Neutrophil (primary cell): ENCODE measurements around the gene MYL4.
"Not testable (repeated sequence)": the region's sequence is repeated elsewhere in the genome, so short reads cannot be mapped to it uniquely, and the experiment has no call there.

ENCODE experiments used
- H3K27ac ChIP-seq: fragments of 200-600 bp; sonication (generic); 2 replicates; pipeline ENCODE4 v1.5.1; 2016; ENCODE audit warnings: mild to moderate bottlenecking, moderate library complexity
- H3K27me3 ChIP-seq: fragments of 200-600 bp; sonication (generic); 2 replicates; pipeline ENCODE4 v1.6.0; 2016; ENCODE audit warnings: mild to moderate bottlenecking
- H3K36me3 ChIP-seq: fragments of 200-600 bp; sonication (generic); 2 replicates; pipeline ENCODE4 v1.5.1; 2017
- H3K4me1 ChIP-seq, 2 experiments: fragments of 200-600 bp in 1 of 2; sonication (generic) in 1 of 2; 1 replicate in 1 of 2; 2 replicates in 1 of 2; pipeline versions ENCODE4 v1.5.1 to v1.6.1; 2013 to 2016; ENCODE audit warnings: low read depth in 1 of 2, low read length in 1 of 2, mild to moderate bottlenecking in 1 of 2, moderate library complexity in 1 of 2; ENCODE audit not compliant: control insufficient read depth in 1 of 2, insufficient read depth in 1 of 2
- H3K4me3 ChIP-seq, 2 experiments: fragments of 200-600 bp in 1 of 2; sonication (generic) in 1 of 2; 1 replicate in 1 of 2; 2 replicates in 1 of 2; pipeline ENCODE4 v1.5.1; 2013 to 2016; ENCODE audit warnings: low read depth in 1 of 2, low read length in 1 of 2, mild to moderate bottlenecking in 1 of 2, moderate library complexity in 1 of 2
- H3K9me3 ChIP-seq: fragments of 200-600 bp; sonication (generic); 2 replicates; pipeline ENCODE4 v1.5.1; 2016
- TF ChIP-seq, protein P1 (sequence below): fragments of 200-600 bp; sonication (generic); IDR thresholded peaks from 2 replicates; pipeline ENCODE4 v1.5.1; 2016; ENCODE audit warnings: antibody characterized with exemption

MYL4 gene

DNA sequence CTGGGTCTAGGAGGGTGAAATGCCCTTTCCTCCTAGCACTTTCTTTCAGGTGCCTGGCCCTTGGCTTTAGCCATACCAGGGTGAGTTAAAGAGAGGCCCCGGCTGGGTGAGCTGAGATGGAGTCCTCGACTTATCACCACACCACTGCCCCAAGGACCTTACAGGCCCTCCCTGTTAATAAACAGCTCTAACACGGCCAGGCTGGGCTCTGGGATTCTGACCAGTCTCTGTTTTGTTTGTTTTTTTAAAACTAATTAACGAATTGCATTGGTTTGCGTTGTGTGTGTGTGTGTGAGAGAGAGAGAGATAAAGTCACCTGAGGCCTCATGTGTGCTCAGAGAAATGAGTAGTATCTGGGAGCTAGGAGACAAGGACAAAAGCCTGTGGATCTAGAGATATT, 14.3 kb downstream of the MYL4 start:
- TF ChIP-seq, protein P1, sequence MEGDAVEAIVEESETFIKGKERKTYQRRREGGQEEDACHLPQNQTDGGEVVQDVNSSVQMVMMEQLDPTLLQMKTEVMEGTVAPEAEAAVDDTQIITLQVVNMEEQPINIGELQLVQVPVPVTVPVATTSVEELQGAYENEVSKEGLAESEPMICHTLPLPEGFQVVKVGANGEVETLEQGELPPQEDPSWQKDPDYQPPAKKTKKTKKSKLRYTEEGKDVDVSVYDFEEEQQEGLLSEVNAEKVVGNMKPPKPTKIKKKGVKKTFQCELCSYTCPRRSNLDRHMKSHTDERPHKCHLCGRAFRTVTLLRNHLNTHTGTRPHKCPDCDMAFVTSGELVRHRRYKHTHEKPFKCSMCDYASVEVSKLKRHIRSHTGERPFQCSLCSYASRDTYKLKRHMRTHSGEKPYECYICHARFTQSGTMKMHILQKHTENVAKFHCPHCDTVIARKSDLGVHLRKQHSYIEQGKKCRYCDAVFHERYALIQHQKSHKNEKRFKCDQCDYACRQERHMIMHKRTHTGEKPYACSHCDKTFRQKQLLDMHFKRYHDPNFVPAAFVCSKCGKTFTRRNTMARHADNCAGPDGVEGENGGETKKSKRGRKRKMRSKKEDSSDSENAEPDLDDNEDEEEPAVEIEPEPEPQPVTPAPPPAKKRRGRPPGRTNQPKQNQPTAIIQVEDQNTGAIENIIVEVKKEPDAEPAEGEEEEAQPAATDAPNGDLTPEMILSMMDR = no peak
- H3K27ac ChIP-seq = no peak overlapping the region
- no peaks in the 10 kb centered on the region for H3K4me1 ChIP-seq

DNA sequence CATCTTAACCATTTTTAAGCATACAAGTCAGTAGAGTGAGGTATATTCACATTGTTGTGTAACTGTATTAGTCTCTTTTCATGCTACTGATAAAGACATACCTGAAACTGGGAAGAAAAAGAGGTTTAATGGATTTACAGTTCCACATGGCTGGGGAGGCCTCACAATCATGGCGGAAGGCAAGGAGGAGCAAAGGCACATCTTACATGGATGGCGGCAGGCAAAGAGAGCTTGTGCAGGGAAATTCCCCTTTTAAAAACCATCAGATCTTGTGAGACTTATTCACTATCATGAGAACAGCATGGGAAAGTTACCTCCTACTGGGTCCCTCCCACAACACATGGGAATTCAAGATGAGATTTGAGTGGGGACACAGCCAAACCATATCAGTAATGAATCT, 14.9 kb downstream of the MYL4 start:
- H3K4me1 ChIP-seq, H3K27ac ChIP-seq, H3K9me3 ChIP-seq, H3K4me3 ChIP-seq, H3K36me3 ChIP-seq: not testable (repeated sequence)
- peaks cover 34% of the 10 kb centered on the region for H3K27me3 ChIP-seq

More for the DNA sequence above, 14.3 kb downstream of the MYL4 start:
- no peak overlapping the region for H3K4me3 ChIP-seq
- H3K36me3 ChIP-seq = no peaks in the 10 kb centered on the region
- H3K9me3 ChIP-seq = no peaks in the 10 kb centered on the region
- H3K27me3 ChIP-seq = peaks cover 40% of the 10 kb centered on the region

DNA sequence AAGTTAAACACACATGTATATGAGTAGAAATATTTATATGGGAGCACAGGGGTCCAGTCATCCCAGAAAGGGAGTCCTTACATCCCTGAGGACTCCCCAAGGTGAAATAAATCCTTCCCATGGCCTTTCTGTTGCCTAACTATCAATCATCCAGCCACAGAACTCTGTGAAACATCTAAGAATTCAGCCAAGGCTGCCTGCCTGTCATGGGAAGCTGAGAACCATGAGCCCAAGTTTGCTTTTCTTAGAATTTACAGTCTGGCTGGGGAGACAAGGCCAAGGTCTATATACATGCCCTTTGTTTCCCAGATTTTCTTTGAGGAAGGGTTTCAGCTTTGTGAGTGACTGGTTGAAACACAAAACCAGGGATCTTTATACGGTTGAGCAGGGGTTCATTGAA, 15.8 kb downstream of the MYL4 start:
- Histone ChIP-seq H3K4me1 (peaks cover 3 to 5% of the 10 kb centered on the region in 2 experiments), H3K27me3 (peaks cover 31% of the 10 kb centered on the region), H3K9me3 (no peaks in the 10 kb centered on the region), H3K4me3 (no peak overlapping the region), H3K27ac (no peak overlapping the region), H3K36me3 (no peaks in the 10 kb centered on the region)
- TF ChIP-seq, protein P1 = no peak

DNA sequence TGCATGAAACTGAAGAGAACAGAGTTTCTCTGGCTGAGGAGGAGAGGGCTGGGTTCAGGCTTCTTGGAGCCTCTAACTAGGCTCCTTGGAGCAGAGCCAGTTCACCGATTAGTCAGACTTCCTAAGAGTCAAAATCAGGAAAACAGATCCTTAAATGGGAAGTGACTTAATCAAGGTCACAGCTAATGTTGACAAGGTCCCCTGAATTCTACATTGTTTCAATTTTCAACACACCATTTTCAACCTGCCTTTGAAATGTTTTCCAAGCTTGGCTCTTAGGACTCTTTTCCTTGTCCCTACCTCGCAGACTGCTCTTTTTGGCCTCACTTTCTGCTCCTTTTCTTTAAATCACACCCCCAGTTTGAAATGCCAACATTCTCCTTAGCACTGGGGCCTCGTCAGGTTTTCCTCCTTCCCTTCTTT, 16.3 kb downstream of the MYL4 start:
- peaks cover 6 to 9% of the 10 kb centered on the region in 2 experiments for H3K4me1 ChIP-seq
- no peak overlapping the region for H3K4me3 ChIP-seq
- H3K27me3 ChIP-seq = peaks cover 31% of the 10 kb centered on the region
- no peaks in the 10 kb centered on the region for H3K9me3 ChIP-seq
- H3K27ac ChIP-seq = no peak overlapping the region
- H3K36me3 ChIP-seq = no peaks in the 10 kb centered on the region
- TF ChIP-seq, protein P1 = no peak

DNA sequence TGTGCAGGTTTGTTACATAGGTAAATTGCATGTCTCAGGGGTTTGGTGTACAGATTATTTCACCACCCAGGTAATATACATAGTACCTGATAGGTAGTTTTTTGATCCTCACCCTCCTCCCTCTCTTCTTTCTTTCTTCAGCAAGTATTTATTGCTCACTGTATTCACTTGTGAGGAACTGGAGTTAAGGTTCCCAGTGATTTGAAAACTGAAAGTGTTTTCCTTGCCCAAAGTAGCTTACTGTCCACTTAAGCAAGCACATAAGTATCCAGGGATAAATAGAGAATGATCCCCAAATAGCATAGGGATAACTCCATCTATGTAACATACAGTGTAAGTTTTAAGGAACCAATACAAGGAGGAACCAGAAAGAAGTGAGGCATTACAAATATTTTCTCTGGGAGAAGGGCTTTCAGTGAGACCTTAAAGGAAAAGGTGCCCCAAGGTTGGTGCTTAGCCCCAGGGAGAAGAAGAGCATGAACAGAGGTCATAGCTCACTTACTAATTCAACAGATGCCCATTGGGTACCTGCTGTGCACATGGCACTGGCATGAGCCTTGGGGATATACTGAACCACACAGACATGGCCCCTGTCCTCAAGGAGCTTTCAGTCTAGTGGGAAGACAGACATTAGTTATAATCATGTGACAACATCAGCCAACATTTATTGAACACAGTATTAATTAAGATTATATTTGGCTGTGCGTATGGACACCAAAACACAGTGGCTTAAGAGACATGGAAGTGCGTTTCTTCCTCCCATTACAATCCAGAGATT, 17.0 kb downstream of the MYL4 start:
- Histone ChIP-seq H3K27me3 (peaks cover 29% of the 10 kb centered on the region), H3K4me3 (no peak overlapping the region), H3K9me3 (no peaks in the 10 kb centered on the region), H3K4me1 (peaks cover 6 to 9% of the 10 kb centered on the region in 2 experiments), H3K27ac (no peak overlapping the region), H3K36me3 (no peaks in the 10 kb centered on the region)
- TF ChIP-seq, protein P1 = no peak

DNA sequence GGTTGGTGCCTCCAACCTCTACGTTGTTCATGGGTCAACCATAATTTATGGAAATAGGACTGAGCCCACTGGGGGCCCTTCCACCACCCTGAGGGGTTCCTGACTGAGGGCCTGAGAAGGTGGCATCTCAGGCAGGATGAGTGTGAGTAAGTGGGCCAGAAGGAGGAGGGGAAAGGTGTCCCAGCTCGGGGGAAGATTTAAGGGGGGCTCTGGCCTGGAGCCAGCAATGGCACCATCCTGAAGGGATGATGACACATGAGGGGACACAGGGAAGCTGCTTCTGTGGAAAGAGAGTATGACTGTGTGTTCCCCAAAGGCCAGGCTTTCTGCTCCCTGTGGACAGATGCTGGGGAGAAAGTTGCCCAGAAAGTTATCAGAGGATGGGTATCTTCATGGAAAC, 18.7 kb downstream of the MYL4 start:
- H3K27ac ChIP-seq = no peak overlapping the region
- H3K4me3 ChIP-seq = no peak overlapping the region
- H3K36me3 ChIP-seq = no peaks in the 10 kb centered on the region
- H3K27me3 ChIP-seq = peaks cover 16% of the 10 kb centered on the region
- TF ChIP-seq, protein P1 = no peak
- H3K4me1 ChIP-seq = peaks cover 6 to 9% of the 10 kb centered on the region in 2 experiments
- no peaks in the 10 kb centered on the region for H3K9me3 ChIP-seq
